ENCODE data around the gene PLBD1.

PLBD1 gene

DNA sequence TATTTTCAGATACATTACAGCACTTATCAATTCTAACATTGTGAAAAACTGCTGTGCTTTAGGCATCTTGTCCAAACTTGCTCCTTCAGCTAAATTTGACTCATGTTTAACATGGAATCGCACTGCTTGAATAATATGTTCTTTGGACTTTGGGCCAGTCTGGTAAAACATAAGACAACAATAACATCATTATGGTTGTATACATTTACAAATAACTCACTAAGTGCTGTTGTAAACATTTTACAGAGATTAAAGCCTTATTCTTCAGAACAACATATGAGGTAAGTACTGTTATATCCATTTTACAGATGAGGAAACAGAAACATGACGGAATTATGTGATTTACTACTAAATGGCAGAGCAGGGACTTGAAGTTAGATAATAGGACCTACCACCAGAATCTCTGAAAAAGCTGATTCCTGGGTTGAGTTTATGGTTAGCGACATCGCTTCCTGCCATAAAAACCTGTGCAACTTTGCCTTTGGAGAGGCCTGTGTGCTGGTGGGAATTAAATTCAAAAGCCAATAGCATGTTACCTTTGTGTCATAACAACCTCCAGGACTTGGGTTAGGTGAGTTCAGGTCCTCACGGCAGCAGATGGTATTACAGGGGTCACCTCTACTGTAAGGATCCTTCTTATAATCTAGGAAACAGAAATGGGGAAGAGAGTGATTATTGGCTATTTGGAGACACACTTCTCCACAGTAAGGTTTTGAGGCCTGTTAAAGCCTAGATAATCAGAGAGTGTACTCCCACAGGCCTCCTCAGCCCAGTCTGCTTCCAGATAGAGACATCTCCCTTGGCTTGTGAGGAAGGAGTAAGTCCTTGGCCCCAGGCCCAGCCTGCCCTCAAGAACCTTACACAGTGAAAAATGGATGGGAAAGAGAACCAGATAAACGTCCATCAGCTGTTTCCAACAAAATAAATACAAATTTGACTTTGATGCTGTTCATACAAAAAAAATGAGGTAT is 61.8 kb downstream of the PLBD1 start:
- no peak for DNase-seq (ENCODE audit: low read depth)

DNA sequence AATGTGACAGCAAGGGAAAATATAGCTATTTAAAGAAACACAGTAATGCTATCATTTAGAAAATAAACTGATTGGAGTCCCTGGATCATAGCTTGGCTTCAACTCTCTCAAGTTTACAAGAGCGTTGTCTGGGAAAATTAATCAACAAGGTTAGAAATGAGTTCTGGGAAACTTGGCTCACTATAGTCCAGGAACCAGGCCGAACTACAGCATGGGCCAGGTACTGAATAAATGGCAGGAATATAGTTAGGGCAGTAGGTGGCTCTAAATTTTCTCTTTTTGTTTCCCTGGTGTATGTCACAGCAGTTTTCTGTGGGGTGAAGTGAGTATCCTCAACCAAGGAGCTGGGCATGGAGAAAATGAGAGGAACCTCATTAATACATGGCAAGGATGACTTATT is 72.4 kb downstream of the PLBD1 start:
- DNase-seq (ENCODE audit: low read depth): no peak

DNA sequence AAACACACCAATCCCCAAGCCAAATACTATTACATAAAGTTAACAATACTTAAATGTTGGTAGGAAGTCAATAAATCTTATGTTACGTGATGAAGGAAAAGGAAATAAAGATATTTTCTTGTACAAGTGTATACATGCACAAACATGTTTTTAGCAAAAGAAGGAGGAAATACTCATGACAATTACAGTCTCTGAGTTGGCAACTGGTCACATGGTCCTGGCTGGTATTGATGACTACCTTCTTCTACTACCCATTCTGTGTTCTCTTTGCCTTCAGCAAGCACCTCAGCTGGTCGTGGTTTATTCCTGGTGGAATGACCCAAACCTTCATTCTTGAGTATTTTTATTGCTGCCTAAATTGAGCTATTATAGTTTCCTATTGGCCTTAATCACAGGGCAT is 84.8 kb downstream of the PLBD1 start:
- DNase-seq (ENCODE audit: low read depth): no peak

DNA sequence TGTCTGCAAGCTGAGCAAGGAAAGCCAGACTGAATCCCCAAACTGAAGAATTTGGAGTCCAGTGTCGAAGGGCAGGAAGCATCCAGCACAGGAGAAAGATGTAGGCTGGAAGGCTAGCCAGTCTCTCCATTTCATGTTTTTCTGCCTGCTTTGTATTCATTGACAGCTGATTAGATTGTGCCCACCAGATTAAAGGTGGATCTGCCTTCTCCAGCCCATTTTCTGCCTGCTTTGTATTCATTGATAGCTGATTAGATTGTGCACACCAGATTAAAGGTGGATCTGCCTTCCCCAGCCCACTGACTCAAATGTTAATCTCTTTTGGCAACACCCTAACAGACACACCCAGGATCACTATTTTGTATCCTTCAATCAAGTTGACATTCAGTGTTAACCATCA is 85.3 kb downstream of the PLBD1 start:
- no peak for DNase-seq (ENCODE audit: low read depth)

DNA sequence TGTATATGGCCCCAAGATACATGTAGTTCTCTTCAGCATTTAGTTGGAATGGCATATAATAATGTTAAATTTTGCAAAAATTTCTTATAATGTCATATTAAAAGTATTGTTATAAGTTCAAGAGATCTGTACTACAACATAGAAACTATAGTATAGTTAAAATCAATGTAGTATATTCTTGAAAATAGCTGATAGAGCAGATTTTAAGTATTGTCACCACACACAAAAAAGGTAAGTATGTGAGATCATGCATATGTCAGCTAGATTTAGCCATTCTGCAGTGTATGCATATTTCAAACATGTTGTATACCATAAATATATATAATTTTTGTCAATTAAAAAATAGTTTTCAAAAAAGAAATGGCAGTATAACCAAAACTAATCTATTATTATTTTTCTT is 86.5 kb downstream of the PLBD1 start:
- no peak for DNase-seq (ENCODE audit: low read depth)

DNA sequence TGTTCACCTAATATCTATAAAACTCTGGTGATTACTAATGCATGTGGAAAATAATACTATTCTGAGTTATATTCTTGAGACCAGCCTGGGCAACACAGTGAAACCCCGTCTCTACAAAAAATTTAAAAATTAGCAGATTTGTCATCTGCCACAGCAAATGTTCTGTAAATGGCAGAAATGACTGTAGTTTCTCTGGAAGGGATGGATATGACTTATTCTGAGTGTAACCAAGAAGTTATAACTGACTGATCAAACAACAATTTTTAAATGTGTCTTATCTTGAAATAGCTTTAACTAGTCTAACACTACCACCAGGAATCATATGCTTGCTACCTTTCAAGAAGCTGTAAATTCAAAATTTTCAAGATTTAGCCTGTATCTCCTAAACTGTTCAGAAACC is 88.7 kb downstream of the PLBD1 start:
- no peak for DNase-seq (ENCODE audit: low read depth)

DNA sequence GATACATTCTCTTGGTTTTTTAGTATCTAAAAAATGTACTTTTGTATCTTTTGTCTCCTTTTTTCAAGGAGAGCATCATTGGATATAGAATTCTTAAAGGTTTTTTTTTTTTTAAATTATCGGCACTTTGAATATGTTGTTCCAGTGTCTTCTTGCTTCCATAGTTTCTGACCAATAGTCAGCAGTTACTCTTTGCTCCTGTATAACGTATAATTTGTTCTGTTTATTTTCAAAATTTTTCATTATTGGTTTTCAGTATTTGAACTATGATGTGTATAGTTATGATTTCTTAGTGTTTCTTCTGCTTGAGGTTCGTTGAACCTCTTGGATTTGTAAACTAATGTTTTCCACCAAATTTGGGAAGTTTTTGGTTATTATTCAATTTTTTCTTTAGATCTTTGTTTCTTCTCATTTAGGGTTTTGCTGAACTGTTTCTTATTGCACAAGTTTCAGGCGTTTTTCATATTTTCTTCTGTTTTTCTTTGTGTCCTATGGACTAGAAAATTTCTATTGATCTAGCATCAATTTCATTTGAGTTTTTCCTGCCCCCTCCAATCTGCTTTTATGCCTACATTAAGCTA is 93.9 kb downstream of the PLBD1 start:
- DNase-seq (ENCODE audit: low read depth): peak; percentile 4

DNA sequence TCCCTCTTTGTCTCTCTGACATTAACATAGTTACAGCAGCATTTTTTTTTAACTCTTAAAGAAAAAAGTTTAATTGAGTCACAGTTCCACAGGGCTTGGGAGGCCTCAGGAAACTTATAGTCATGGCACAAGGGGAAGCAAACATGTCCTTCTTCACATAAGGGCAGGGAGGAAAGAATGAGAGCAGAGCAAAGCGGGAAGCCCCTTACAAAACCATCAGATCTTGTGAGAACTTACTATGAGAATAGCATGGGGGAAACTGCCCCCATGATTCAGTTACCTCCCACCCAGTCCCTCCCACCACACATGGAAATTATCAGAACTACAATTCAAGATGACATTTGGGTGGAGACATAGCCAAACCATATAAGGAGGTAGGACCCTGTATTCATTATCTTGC is 96.2 kb downstream of the PLBD1 start:
- no peak for DNase-seq (ENCODE audit: low read depth)

DNA sequence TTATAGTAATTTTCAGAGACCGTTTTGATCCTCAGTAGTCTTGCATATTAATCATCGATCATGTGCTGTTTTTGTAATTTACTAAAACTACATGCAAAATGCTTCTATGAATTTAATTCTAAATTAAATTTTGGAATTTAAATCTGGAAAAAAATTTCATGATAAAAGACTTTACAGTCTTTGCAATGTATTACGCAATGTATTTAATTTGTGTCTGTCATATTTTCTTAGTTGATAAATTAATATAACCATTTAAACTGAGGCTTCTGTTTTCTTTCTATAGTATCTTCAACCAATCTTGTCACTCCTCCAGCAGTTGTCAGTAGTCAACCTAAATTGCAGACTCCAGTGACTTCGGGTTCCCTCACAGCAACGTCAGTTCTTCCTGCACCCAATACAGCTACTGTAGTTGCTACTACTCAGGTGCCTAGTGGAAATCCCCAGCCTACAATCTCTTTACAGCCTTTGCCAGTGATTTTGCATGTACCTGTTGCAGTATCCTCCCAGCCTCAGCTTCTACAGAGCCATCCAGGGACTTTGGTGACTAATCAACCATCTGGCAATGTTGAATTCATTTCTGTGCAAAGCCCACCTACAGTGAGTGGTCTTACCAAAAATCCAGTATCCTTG is 107.4 kb downstream of the PLBD1 start:
- DNase-seq (ENCODE audit: low read depth): no peak

DNA sequence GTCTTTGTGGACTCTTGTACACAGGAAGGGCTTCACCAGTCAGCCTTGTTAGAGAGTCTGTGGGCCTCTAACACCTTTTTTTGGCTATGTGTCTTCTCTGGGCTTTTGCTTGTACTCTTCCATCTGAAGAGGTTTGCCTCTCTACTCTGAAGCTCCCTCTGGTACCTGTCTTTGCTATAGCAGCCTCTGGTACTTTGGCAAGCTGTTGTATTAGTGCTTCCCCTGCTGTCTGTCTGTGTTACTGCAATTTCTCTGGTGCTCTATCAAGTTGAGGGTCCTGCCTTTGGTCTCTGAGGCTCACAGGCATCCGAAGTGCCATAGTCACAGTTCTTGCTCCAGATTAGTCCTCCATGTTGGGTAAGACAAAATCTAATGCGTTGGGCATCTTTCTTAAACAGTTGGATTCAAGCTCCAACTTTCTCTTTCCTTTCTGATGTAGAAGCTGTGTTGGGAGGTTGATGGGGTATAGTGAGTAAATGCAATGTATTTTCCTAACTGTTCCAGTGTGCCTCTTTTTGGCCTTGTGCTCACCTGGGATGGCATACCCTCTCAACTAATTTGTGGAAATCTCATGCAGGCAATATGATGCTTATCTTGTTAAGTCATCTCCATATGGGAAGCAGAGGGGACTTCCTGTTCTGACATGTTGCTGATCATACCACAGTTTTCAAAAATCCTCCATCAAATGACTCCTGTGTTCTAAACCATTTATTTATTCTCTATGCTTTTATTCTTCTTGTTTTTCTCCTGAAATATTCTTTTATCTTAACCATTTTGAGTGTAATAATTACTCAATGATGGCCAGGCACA is 113.4 kb downstream of the PLBD1 start:
- DNase-seq (ENCODE audit: low read depth): peak; percentile 1
